Endothelial cell of umbilical vein (primary cell): ENCODE data around the gene SPRED1. TPM values are rescaled to one million over a fixed set of nuclear protein-coding genes. Genes with fewer than 3 reads are reported as not detected.

Source experiments
- BruUV-seq: library from RNA; stranded (reverse); fragments of 400-500 nt; replicated peaks from 2 replicates; lab custom pipeline; 2021; lab: Mats Ljungman, UMichigan
- CTCF ChIA-PET: fragments of 300-600, 350-600 bp; sonication (Branson Sonifier 250); formaldehyde crosslinking; loops from one replicate; lab custom pipeline; 2021; ENCODE audit warnings: antibody characterized with exemption, inconsistent platforms; lab: Charles Lee
- POLR2A ChIA-PET: fragments of 300-600, 350-600 bp; sonication (Branson Sonifier 250); formaldehyde crosslinking; loops from one replicate; lab custom pipeline; 2021; ENCODE audit warnings: antibody characterized with exemption, inconsistent platforms; lab: Charles Lee
- DNase-seq: peaks from one replicate; pipeline ENCODE4 v3.0.0-alpha.2; 2011; ENCODE audit warnings: low read depth, low spot score
- FAIRE-seq: peaks from 2 replicates; lab custom pipeline; 2011; peaks lifted over from hg19 to GRCh38; lab: Jason Lieb, UNC
- H2AFZ ChIP-seq: 2 replicates; pipeline ENCODE4 v1.6.0; 2012; ENCODE audit warnings: low read depth, low read length, control low read depth, inconsistent platforms
- H3K27ac ChIP-seq: 2 replicates; pipeline ENCODE4 v1.5.1; 2011; ENCODE audit warnings: low read depth, mild to moderate bottlenecking, control low read depth, low read length, moderate library complexity; ENCODE audit not compliant: insufficient read depth
- H3K27me3 ChIP-seq, 2 experiments: 2 replicates each; pipeline versions ENCODE4 v1.6.0 to v1.6.1; 2011; ENCODE audit warnings: low read length in 2 of 2, mixed read lengths in 1 of 2; ENCODE audit not compliant: control insufficient read depth in 2 of 2, insufficient read depth in 2 of 2
- H3K36me3 ChIP-seq, 2 experiments: 2 replicates in 1 of 2; 3 replicates in 1 of 2; pipeline ENCODE4 v1.5.1; 2011; ENCODE audit warnings: low read length in 2 of 2, mild to moderate bottlenecking in 1 of 2, moderate library complexity in 1 of 2; ENCODE audit not compliant: control insufficient read depth in 2 of 2, insufficient read depth in 2 of 2; ENCODE audit errors: extremely low read depth in 1 of 2
- H3K4me1 ChIP-seq: 3 replicates; pipeline ENCODE4 v1.5.1; 2011; ENCODE audit warnings: mild to moderate bottlenecking, low read length; ENCODE audit not compliant: control insufficient read depth, insufficient read depth; ENCODE audit errors: extremely low read depth
- H3K4me2 ChIP-seq: 2 replicates; pipeline ENCODE4 v1.6.1; 2011; ENCODE audit warnings: low read length, control low read depth, mixed read lengths; ENCODE audit not compliant: insufficient read depth
- H3K4me3 ChIP-seq, 3 experiments: fragments of 200-600 bp in 1 of 3; sonication (generic), shearing (Covaris generic) in 1 of 3; replicated peaks in 1 of 3; 2 replicates each; pipeline ENCODE4 v1.5.1; 2011 to 2016; ENCODE audit warnings: control low read depth in 3 of 3, low read length in 3 of 3, mild to moderate bottlenecking in 2 of 3, inconsistent platforms in 1 of 3, low read depth in 1 of 3, moderate library complexity in 1 of 3; ENCODE audit not compliant: insufficient read depth in 1 of 3
- H3K79me2 ChIP-seq: 2 replicates; pipeline ENCODE4 v1.6.0; 2012; ENCODE audit warnings: low read length, inconsistent platforms; ENCODE audit not compliant: control insufficient read depth, insufficient read depth
- H3K9ac ChIP-seq: replicated peaks from 2 replicates; pipeline ENCODE3; 2011; ENCODE audit warnings: low read length, control low read depth; ENCODE audit not compliant: insufficient read depth; ENCODE audit errors: extremely low read depth
- H3K9me1 ChIP-seq: replicated peaks from 3 replicates; pipeline ENCODE4 v1.6.0; 2011; ENCODE audit warnings: mild to moderate bottlenecking, low read length; ENCODE audit not compliant: control insufficient read depth, insufficient read depth; ENCODE audit errors: extremely low read depth
- H3K9me3 ChIP-seq: replicated peaks from 2 replicates; pipeline ENCODE4 v1.5.1; 2012; ENCODE audit warnings: low read length, inconsistent platforms; ENCODE audit not compliant: control insufficient read depth, insufficient read depth
- H4K20me1 ChIP-seq: replicated peaks from 2 replicates; pipeline ENCODE3; 2011; ENCODE audit warnings: mild to moderate bottlenecking, low read length; ENCODE audit not compliant: control insufficient read depth, insufficient read depth; ENCODE audit errors: extremely low read depth
- CTCF ChIP-seq, 2 donors: IDR thresholded peaks; 1 replicate in 1 of 2; 2 replicates in 1 of 2; pipeline ENCODE4 v1.5.1; 2011; ENCODE audit warnings: low read length in 2 of 2, mild to moderate bottlenecking in 2 of 2, moderate library complexity in 2 of 2, control low read depth in 1 of 2, inconsistent platforms in 1 of 2, low read depth in 1 of 2; ENCODE audit not compliant: insufficient read depth in 1 of 2; ENCODE audit errors: extremely low read depth in 1 of 2
- EZH2 ChIP-seq: IDR thresholded peaks from 2 replicates; pipeline ENCODE4 v1.6.1; 2012; ENCODE audit warnings: borderline replicate concordance, low read depth, mild to moderate bottlenecking, moderate library complexity, low read length, inconsistent platforms; ENCODE audit not compliant: severe bottlenecking
- FOS ChIP-seq: IDR thresholded peaks from 2 replicates; pipeline ENCODE4 v1.6.1; 2011; ENCODE audit warnings: mild to moderate bottlenecking, low read length, moderate library complexity, borderline replicate concordance; ENCODE audit not compliant: insufficient read depth
- GATA2 ChIP-seq: IDR thresholded peaks from 2 replicates; pipeline ENCODE4 v1.7.0; 2011; ENCODE audit warnings: low read depth, mild to moderate bottlenecking, moderate library complexity, mixed read lengths, low read length; ENCODE audit not compliant: insufficient read length, insufficient read depth
- JUN ChIP-seq: IDR thresholded peaks from 2 replicates; pipeline ENCODE4 v1.6.1; 2011; ENCODE audit warnings: borderline replicate concordance, low read depth; ENCODE audit not compliant: insufficient read length, insufficient read depth
- MAX ChIP-seq: IDR thresholded peaks from 2 replicates; pipeline ENCODE4 v1.6.1; 2011; ENCODE audit not compliant: insufficient read depth, insufficient read length
- MYC ChIP-seq: IDR thresholded peaks from one replicate; pipeline ENCODE4 v1.6.1; 2011; ENCODE audit warnings: mild to moderate bottlenecking, low read depth, low read length
- POLR2A ChIP-seq: IDR thresholded peaks from 2 replicates; pipeline ENCODE4 v1.6.1; 2012; ENCODE audit warnings: low read depth, mild to moderate bottlenecking, control low read depth, low read length
- POLR2AphosphoS5 ChIP-seq: IDR thresholded peaks from 2 replicates; pipeline ENCODE4 v1.6.1; 2012; ENCODE audit warnings: low read depth, mild to moderate bottlenecking, control low read depth, low read length, moderate library complexity; ENCODE audit not compliant: insufficient read depth
- dilution Hi-C: fragments of 300-500 bp; cut with MboI; formaldehyde crosslinking; loops from one replicate; pipeline ENCODE4 v1.15.0; 2019; ENCODE audit warnings: low sequenced_read_pairs; ENCODE audit not compliant: extremely low pct_ligation_motif_present
- intact Hi-C: fragments of 100-400 bp; cut with micrococcal nuclease; formaldehyde crosslinking; loops from one replicate; pipeline ENCODE4 v1.10.0; 2022
- polyA plus RNA-seq, 4 experiments: library from polyadenylated mRNA; depleted of rRNA in 3 of 4; stranded (reverse) in 3 of 4; unstranded in 1 of 4; fragments of >200 nt; gene quantifications; 2 replicates each; pipeline versions ENCODE4 v1.2.1 to v1.2.3, GENCODE V29; 2011 to 2012; ENCODE audit warnings: missing spikeins in 1 of 4
- total RNA-seq: library from RNA; stranded (reverse); gene quantifications from 2 replicates; pipeline ENCODE4 v1.2.3, GENCODE V29; 2021

Gene SPRED1
- total and polyA plus RNA-seq, 2 donors (not counting 3 experiments of a cell fraction or from before 2014, with no cell fraction given) = 1.3 to 10.7 TPM

GRCh38 chr15:38300395-38300794, 47.8 kb downstream of the SPRED1 start:
- Histone ChIP-seq H3K4me3 (no peak overlapping the region), H3K9ac (no peak overlapping the region), H3K9me1 (peaks cover 2% of the 10 kb centered on the region), H3K36me3 (no peaks in the 10 kb centered on the region), H3K4me2 (no peak overlapping the region), H3K9me3 (no peaks in the 10 kb centered on the region), H3K4me1 (no peaks in the 10 kb centered on the region), H3K27me3 (no peaks in the 10 kb centered on the region), H3K79me2 (peaks cover 80% of the 10 kb centered on the region), H2AFZ (no peak overlapping the region), H3K27ac (no peak overlapping the region), H4K20me1 (peaks cover 4% of the 10 kb centered on the region)
- TF ChIP-seq CTCF (IDR thresholded peaks at IDR 0.05; ENCODE audit: extremely low read depth in 1 of 2, insufficient read depth in 1 of 2, low read depth in 1 of 2, low read length in 2 of 2) = no peak
- no peak for TF ChIP-seq FOS
- TF ChIP-seq JUN = no peak
- no peak for TF ChIP-seq MAX
- TF ChIP-seq POLR2AphosphoS5 = no peak
- no peak for TF ChIP-seq MYC
- no peak for TF ChIP-seq EZH2
- no peak for TF ChIP-seq GATA2
- TF ChIP-seq POLR2A = no peak
- ChIA-PET CTCF (interaction anchor here (1.0 to 1.7 kb wide), 4 partner anchors 12 to 87 kb away, joined by 3 to 5 read pairs (median 4); partner anchors contain the start of gene SPRED1), POLR2A (interaction anchor here (1.0 kb wide), 1 partner anchor 36 kb away, joined by 3 read pairs; no protein-coding TSS in a partner anchor)
- dilution Hi-C loops = no loop called here
- intact Hi-C loops = no loop called here
- FAIRE-seq (no peak), DNase-seq (no peak)
- no TSS peak for BruUV-seq
